NT2/D1 (cell line): Measurements from ENCODE around the gene EPB41L2.

Source experiments
- SUZ12 ChIP-seq: IDR thresholded peaks from 2 replicates; pipeline ENCODE4 v1.6.1; 2011; ENCODE audit not compliant: insufficient read length, insufficient read depth; ENCODE audit errors: extremely low read depth
- YY1 ChIP-seq: IDR thresholded peaks from 2 replicates; pipeline ENCODE4 v1.6.1; 2011; ENCODE audit not compliant: insufficient read length, insufficient read depth
- ZNF274 ChIP-seq: IDR thresholded peaks from 2 replicates; pipeline ENCODE4 v1.6.1; 2011; ENCODE audit warnings: mild to moderate bottlenecking, low read depth, low read length

- TF ChIP-seq SUZ12 (no peak), YY1 (no peak), ZNF274 (no peak)
Measured at GRCh38 chr6:131023834-131024504, 39.1 kb downstream of the EPB41L2 start.
